T47D (cell line): ENCODE measurements around the gene ARHGAP24.

Source experiments
- DNase-seq, 2 experiments: peaks; one replicate each; pipeline versions ENCODE4 v3.0.0 to v3.0.0-alpha.2; 2011 to 2012; ENCODE audit warnings: low read depth in 1 of 2, low spot score in 1 of 2
- JUND ChIP-seq: IDR thresholded peaks from 2 replicates; pipeline ENCODE4 v1.6.1; 2012; ENCODE audit warnings: low read depth
- in situ Hi-C: cut with HindIII; loops from 2 replicates; pipeline ENCODE4 v1.10.0; 2016; ENCODE audit warnings: low sequenced_read_pairs, low pct_unique_long_range_greater_than_20kb

ARHGAP24 gene

GRCh38 chr4:85968945-85969819, 494.2 kb downstream of the ARHGAP24 start:
- peak in 1 of 2 experiments; percentile 54 for DNase-seq
- in situ Hi-C loops: no loop called here
- TF ChIP-seq JUND: no peak

- TF ChIP-seq JUND: no peak
- DNase-seq: no peak
- in situ Hi-C loops: no loop called here
These were observed 495.6 kb downstream of the ARHGAP24 start for GRCh38 chr4:85970535-85970934.

GRCh38 chr4:85979276-85979675, 504.3 kb downstream of the ARHGAP24 start:
- in situ Hi-C loops: no loop called here
- TF ChIP-seq JUND: no peak
- DNase-seq: no peak

- in situ Hi-C loops: no loop called here
- DNase-seq: no peak
- TF ChIP-seq JUND: no peak
These were observed 511.3 kb downstream of the ARHGAP24 start for GRCh38 chr4:85986266-85986665.

GRCh38 chr4:85993641-85994040, 518.7 kb downstream of the ARHGAP24 start:
- no peak for DNase-seq
- in situ Hi-C loops: no loop called here
- TF ChIP-seq JUND: no peak

GRCh38 chr4:85994576-85994975, 519.6 kb downstream of the ARHGAP24 start:
- DNase-seq: no peak
- no peak for TF ChIP-seq JUND
- in situ Hi-C loops: no loop called here

GRCh38 chr4:85995361-85995760, 520.4 kb downstream of the ARHGAP24 start:
- no peak for DNase-seq
- in situ Hi-C loops: no loop called here
- no peak for TF ChIP-seq JUND

- no peak for TF ChIP-seq JUND
- in situ Hi-C loops: no loop called here
- no peak for DNase-seq
These were observed 526.6 kb downstream of the ARHGAP24 start for GRCh38 chr4:86001591-86001990.

GRCh38 chr4:86004030-86004429, 529.1 kb downstream of the ARHGAP24 start:
- TF ChIP-seq JUND: no peak
- DNase-seq: no peak
- in situ Hi-C loops: no loop called here

GRCh38 chr4:86006057-86006456, 531.1 kb downstream of the ARHGAP24 start:
- in situ Hi-C loops: no loop called here
- no peak for TF ChIP-seq JUND
- DNase-seq: no peak

- no peak for TF ChIP-seq JUND
- in situ Hi-C loops: no loop called here
- DNase-seq: no peak
These were observed 532.1 kb downstream of the ARHGAP24 start for GRCh38 chr4:86007042-86007441.

- in situ Hi-C loops: no loop called here
- TF ChIP-seq JUND: no peak
- DNase-seq: no peak
These were observed 536.2 kb downstream of the ARHGAP24 start for GRCh38 chr4:86011117-86011516.

GRCh38 chr4:86013621-86014020, 538.7 kb downstream of the ARHGAP24 start:
- no peak for TF ChIP-seq JUND
- DNase-seq: no peak
- in situ Hi-C loops: no loop called here

GRCh38 chr4:86014599-86014998, 539.6 kb downstream of the ARHGAP24 start:
- DNase-seq: no peak
- no peak for TF ChIP-seq JUND
- in situ Hi-C loops: no loop called here
